Fibroblast of villous mesenchyme (primary cell): ENCODE data around the gene ARFRP1. TPM values are rescaled to one million over a fixed set of nuclear protein-coding genes. Genes with fewer than 3 reads are reported as not detected.
"Not testable (repeated sequence)": the region's sequence is repeated elsewhere in the genome, so short reads cannot be mapped to it uniquely, and the experiment has no call there.

Source experiments
- DNase-seq: peaks from one replicate; pipeline ENCODE4 v3.0.0-alpha.2; 2010; ENCODE audit warnings: low read depth
- H3K4me3 ChIP-seq: 2 replicates; pipeline ENCODE4 v1.5.1; 2011; ENCODE audit warnings: low read depth, mild to moderate bottlenecking, low read length
- CTCF ChIP-seq: IDR thresholded peaks from 2 replicates; pipeline ENCODE4 v1.5.1; 2012; ENCODE audit warnings: low read depth, mild to moderate bottlenecking, low read length; ENCODE audit not compliant: insufficient read depth
- total RNA-seq: library from RNA; depleted of rRNA; stranded (reverse); fragments of >200 nt; gene quantifications from 2 replicates; pipeline ENCODE4 v1.2.3, GENCODE V29; 2012

ARFRP1 gene
- total RNA-seq, 1 donor, result 24.2 TPM

GRCh38 chr20:63672666-63673065 lies 35.1 kb downstream of the ARFRP1 start:
- no peak for TF ChIP-seq CTCF
- DNase-seq, result no peak
- no peak overlapping the region for H3K4me3 ChIP-seq

- not testable (repeated sequence) for H3K4me3 ChIP-seq, DNase-seq
Measured at GRCh38 chr20:63671695-63672094, 36.1 kb downstream of the ARFRP1 start.

GRCh38 chr20:63668351-63668750 lies 39.4 kb downstream of the ARFRP1 start:
- no peak overlapping the region for H3K4me3 ChIP-seq
- no peak for DNase-seq
- no peak for TF ChIP-seq CTCF

GRCh38 chr20:63667858-63668257 lies 39.9 kb downstream of the ARFRP1 start:
- H3K4me3 ChIP-seq, result no peak overlapping the region
- TF ChIP-seq CTCF, result no peak
- no peak for DNase-seq

- DNase-seq, result no peak
- H3K4me3 ChIP-seq, result no peak overlapping the region
- TF ChIP-seq CTCF, result no peak
Measured at GRCh38 chr20:63665708-63666107, 42.1 kb downstream of the ARFRP1 start.

- no peak for TF ChIP-seq CTCF
- no peak overlapping the region for H3K4me3 ChIP-seq
- peak; percentile 32 for DNase-seq
Measured at GRCh38 chr20:63664861-63665594, 42.7 kb downstream of the ARFRP1 start.

- H3K4me3 ChIP-seq, result no peak overlapping the region
- DNase-seq, result no peak
- no peak for TF ChIP-seq CTCF
Measured at GRCh38 chr20:63664143-63664851, 43.5 kb downstream of the ARFRP1 start.
